Fibroblast of lung (primary cell): ENCODE measurements around the gene RPL37A. TPM values are rescaled to one million over a fixed set of nuclear protein-coding genes. Genes with fewer than 3 reads are reported as not detected.

ENCODE experiments used
- DNase-seq, 2 donors: peaks; one replicate each; pipeline versions ENCODE4 v3.0.0 to v3.0.0-alpha.2; 2010; ENCODE audit warnings: low read depth in 2 of 2
- H2AFZ ChIP-seq: 2 replicates; pipeline ENCODE4 v1.5.1; 2012; ENCODE audit warnings: low read length, control low read depth, inconsistent platforms
- H3K27ac ChIP-seq: 2 replicates; pipeline ENCODE4 v1.5.1; 2011; ENCODE audit warnings: low read length, control low read depth; ENCODE audit not compliant: insufficient read depth
- H3K27me3 ChIP-seq: 2 replicates; pipeline ENCODE4 v1.5.1; 2011; ENCODE audit warnings: mild to moderate bottlenecking, low read length; ENCODE audit not compliant: control insufficient read depth, insufficient read depth
- H3K36me3 ChIP-seq: 2 replicates; pipeline ENCODE4 v1.5.1; 2011; ENCODE audit warnings: low read length; ENCODE audit not compliant: control insufficient read depth, insufficient read depth
- H3K4me1 ChIP-seq: 2 replicates; pipeline ENCODE4 v1.5.1; 2011; ENCODE audit warnings: low read length; ENCODE audit not compliant: control insufficient read depth, insufficient read depth; ENCODE audit errors: extremely low read depth
- H3K4me2 ChIP-seq: 2 replicates; pipeline ENCODE4 v1.5.1; 2011; ENCODE audit warnings: low read length, control low read depth; ENCODE audit not compliant: insufficient read depth; ENCODE audit errors: extremely low read depth
- H3K4me3 ChIP-seq, 4 experiments: fragments of 200-600 bp in 1 of 4; sonication (generic) in 1 of 4; replicated peaks in 1 of 4; 2 replicates each; pipeline ENCODE4 v1.5.1; 2011 to 2016; ENCODE audit warnings: low read length in 4 of 4, low read depth in 3 of 4, mild to moderate bottlenecking in 3 of 4, control low read depth in 2 of 4, inconsistent platforms in 1 of 4, mixed read lengths in 1 of 4; ENCODE audit not compliant: insufficient read depth in 1 of 4; ENCODE audit errors: control extremely low read depth in 1 of 4
- H3K79me2 ChIP-seq: 2 replicates; pipeline ENCODE4 v1.5.1; 2012; ENCODE audit warnings: mild to moderate bottlenecking, low read length, inconsistent platforms; ENCODE audit not compliant: control insufficient read depth, insufficient read depth
- H3K9ac ChIP-seq: 2 replicates; pipeline ENCODE4 v1.5.1; 2011; ENCODE audit warnings: mild to moderate bottlenecking, low read length, control low read depth; ENCODE audit not compliant: insufficient read depth
- H3K9me3 ChIP-seq: 2 replicates; pipeline ENCODE4 v1.5.1; 2012; ENCODE audit warnings: low read depth, low read length; ENCODE audit not compliant: control insufficient read depth, insufficient read depth
- H4K20me1 ChIP-seq: 2 replicates; pipeline ENCODE4 v1.5.1; 2011; ENCODE audit warnings: low read length; ENCODE audit not compliant: control insufficient read depth, insufficient read depth; ENCODE audit errors: extremely low read depth
- EZH2 ChIP-seq: IDR thresholded peaks from 2 replicates; pipeline ENCODE4 v1.5.1; 2012; ENCODE audit warnings: low read length, control low read depth, mild to moderate bottlenecking; ENCODE audit errors: missing control alignments
- polyA plus RNA-seq, 2 donors: library from polyadenylated mRNA; depleted of rRNA in 1 of 2; stranded (reverse) in 1 of 2; unstranded in 1 of 2; fragments of >200 nt; gene quantifications; 2 replicates each; pipeline ENCODE4 v1.2.1, GENCODE V29; 2011 to 2012; ENCODE audit warnings: missing spikeins in 1 of 2
- total RNA-seq: library from RNA; depleted of rRNA; stranded (reverse); fragments of >200 nt; gene quantifications from 2 replicates; pipeline ENCODE4 v1.2.1, GENCODE V29; 2014
- TF ChIP-seq, protein P1 (sequence below), 2 donors: IDR thresholded peaks in 1 of 2; conservative IDR thresholded peaks in 1 of 2; 1 replicate in 1 of 2; 2 replicates in 1 of 2; pipeline ENCODE4 v1.5.1; 2011 to 2012; ENCODE audit warnings: low read length in 2 of 2, control low read depth in 1 of 2, inconsistent platforms in 1 of 2, low read depth in 1 of 2, mild to moderate bottlenecking in 1 of 2

RPL37A gene
- total and polyA plus RNA-seq, 2 donors (not counting 1 experiment from before 2014, with no cell fraction given): 1,688 to 3,233 TPM

- H3K9me3 ChIP-seq: no peaks in the 10 kb centered on the region
- DNase-seq: peak in 1 of 2 donors; percentile 2
- H3K9ac ChIP-seq: no peak overlapping the region
- H3K27ac ChIP-seq: no peak overlapping the region
- H2AFZ ChIP-seq: no peak overlapping the region
- H3K79me2 ChIP-seq: no peaks in the 10 kb centered on the region
- H4K20me1 ChIP-seq: no peaks in the 10 kb centered on the region
- TF ChIP-seq EZH2: no peak
- TF ChIP-seq, protein P1, sequence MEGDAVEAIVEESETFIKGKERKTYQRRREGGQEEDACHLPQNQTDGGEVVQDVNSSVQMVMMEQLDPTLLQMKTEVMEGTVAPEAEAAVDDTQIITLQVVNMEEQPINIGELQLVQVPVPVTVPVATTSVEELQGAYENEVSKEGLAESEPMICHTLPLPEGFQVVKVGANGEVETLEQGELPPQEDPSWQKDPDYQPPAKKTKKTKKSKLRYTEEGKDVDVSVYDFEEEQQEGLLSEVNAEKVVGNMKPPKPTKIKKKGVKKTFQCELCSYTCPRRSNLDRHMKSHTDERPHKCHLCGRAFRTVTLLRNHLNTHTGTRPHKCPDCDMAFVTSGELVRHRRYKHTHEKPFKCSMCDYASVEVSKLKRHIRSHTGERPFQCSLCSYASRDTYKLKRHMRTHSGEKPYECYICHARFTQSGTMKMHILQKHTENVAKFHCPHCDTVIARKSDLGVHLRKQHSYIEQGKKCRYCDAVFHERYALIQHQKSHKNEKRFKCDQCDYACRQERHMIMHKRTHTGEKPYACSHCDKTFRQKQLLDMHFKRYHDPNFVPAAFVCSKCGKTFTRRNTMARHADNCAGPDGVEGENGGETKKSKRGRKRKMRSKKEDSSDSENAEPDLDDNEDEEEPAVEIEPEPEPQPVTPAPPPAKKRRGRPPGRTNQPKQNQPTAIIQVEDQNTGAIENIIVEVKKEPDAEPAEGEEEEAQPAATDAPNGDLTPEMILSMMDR (conservative IDR thresholded peaks at IDR 0.05 in 1 of 2, IDR thresholded peaks at IDR 0.05 in 1 of 2; ENCODE audit: low read depth in 1 of 2, low read length in 2 of 2): no peak
- H3K4me3 ChIP-seq: no peak overlapping the region
- no peaks in the 10 kb centered on the region for H3K27me3 ChIP-seq
- peaks cover 9% of the 10 kb centered on the region for H3K36me3 ChIP-seq
- H3K4me1 ChIP-seq: no peaks in the 10 kb centered on the region
- H3K4me2 ChIP-seq: no peak overlapping the region
These were observed 44.6 kb upstream of the RPL37A start for GRCh38 chr2:216453955-216454614.

- Histone ChIP-seq H2AFZ (no peak overlapping the region), H3K4me1 (no peaks in the 10 kb centered on the region), H3K4me3 (no peak overlapping the region), H4K20me1 (no peaks in the 10 kb centered on the region), H3K79me2 (no peaks in the 10 kb centered on the region), H3K9me3 (no peaks in the 10 kb centered on the region), H3K36me3 (peaks cover 5% of the 10 kb centered on the region), H3K9ac (no peak overlapping the region), H3K4me2 (no peak overlapping the region), H3K27me3 (no peaks in the 10 kb centered on the region), H3K27ac (no peak overlapping the region)
- DNase-seq: no peak
- TF ChIP-seq, protein P1 (conservative IDR thresholded peaks at IDR 0.05 in 1 of 2, IDR thresholded peaks at IDR 0.05 in 1 of 2; ENCODE audit: low read depth in 1 of 2, low read length in 2 of 2): no peak
- no peak for TF ChIP-seq EZH2
These were observed 35.5 kb upstream of the RPL37A start for GRCh38 chr2:216463148-216463547.

GRCh38 chr2:216464104-216464720 lies 34.4 kb upstream of the RPL37A start:
- H3K27ac ChIP-seq: no peak overlapping the region
- no peak overlapping the region for H3K9ac ChIP-seq
- no peak for TF ChIP-seq EZH2
- H3K4me2 ChIP-seq: no peak overlapping the region
- H3K4me1 ChIP-seq: no peaks in the 10 kb centered on the region
- no peak overlapping the region for H3K4me3 ChIP-seq
- no peaks in the 10 kb centered on the region for H3K79me2 ChIP-seq
- DNase-seq: no peak
- no peaks in the 10 kb centered on the region for H4K20me1 ChIP-seq
- no peak overlapping the region for H2AFZ ChIP-seq
- H3K9me3 ChIP-seq: no peaks in the 10 kb centered on the region
- no peaks in the 10 kb centered on the region for H3K27me3 ChIP-seq
- H3K36me3 ChIP-seq: peaks cover 5% of the 10 kb centered on the region
